ENCODE data around the gene MTRFR.

The MTRFR gene

DNA sequence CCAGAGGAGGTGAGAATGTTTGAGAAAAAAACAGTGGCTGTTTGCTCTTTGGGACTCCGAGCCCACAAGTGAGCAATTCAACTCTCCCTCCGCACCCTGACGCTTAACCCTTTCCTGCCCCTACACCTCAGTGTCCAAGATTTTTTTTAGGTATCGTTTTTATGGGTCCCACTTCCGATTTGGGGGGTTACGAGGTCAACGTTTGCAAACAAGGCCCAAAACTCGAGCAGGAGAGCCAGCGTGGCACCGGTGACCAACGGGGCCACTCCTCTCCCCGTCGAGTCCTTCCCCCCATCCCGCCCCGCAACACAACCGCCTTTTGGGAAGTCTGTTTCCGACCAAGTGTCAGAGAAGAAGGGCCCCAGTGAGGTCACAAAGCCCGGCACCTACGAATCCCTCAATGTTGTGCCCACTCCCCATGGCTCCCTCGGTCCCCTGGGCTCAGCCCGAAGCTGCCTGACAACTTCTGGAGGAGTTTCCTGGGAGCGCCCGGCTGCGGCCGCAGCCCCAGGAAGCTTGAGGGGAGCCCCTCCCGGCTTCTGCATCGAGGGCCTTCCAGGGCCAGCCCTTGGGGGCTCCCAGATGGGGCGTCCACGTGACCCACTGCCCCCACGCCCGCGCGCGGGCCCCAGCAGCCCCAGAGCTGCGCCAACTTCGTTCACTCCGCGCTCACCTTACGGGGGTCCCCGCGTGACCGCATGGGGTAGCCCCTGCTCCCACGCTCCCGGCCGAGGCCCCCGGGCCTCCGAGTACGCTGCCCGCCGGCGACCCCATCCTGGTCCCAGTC, 37.2 kb downstream of the MTRFR start (continued):
- TF ChIP-seq ZNF565 (CRISPR knock-in tag; conservative IDR thresholded peaks at IDR 0.05; ENCODE audit: low read depth), result no peak

DNA sequence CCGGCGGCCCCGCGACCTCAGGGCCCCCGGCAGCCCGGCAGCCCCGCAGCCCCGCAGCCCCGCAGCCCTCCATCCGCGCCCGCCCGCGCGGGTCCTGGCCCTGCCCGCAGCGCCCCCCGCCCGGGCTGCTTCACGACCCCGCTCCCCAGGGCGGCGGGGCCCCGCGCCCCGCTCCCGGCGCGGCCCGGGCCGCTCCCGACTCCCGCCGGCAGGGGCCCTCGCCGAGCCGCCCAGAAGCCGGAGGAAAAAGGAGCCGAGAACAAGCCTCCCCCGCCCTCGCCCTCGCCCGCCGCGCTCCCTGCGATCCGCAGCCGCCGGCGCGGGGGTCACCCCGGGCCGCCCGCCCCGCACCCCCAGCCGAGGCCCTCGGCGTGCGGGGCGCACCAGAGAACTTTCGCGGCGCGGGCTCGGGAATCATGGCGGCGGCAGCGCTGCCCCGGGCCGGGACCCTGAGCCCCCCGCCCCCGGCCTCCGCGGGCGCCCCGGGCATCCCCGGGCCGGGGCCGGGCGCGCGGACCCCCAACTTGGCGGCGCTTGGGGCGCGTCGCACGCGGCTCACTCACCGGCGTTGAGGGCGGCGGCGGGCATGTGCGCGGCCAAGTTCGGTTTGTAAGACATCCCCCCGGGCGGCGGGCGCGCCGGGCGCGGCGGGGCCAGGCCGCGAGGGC, 37.9 kb downstream of the MTRFR start:
- peak; percentile 39 for ATAC-seq
- no peak for TF ChIP-seq CSDC2 (CRISPR knock-in tag; IDR thresholded peaks at IDR 0.05)
- no peak for TF ChIP-seq PPARA (CRISPR knock-in tag; IDR thresholded peaks at IDR 0.05; ENCODE audit: borderline replicate concordance)
- TF ChIP-seq ESRRG (CRISPR knock-in tag; IDR thresholded peaks at IDR 0.05), result no peak
- no peak for TF ChIP-seq SNAI2 (CRISPR knock-in tag; IDR thresholded peaks at IDR 0.05)
- TF ChIP-seq, protein P1, sequence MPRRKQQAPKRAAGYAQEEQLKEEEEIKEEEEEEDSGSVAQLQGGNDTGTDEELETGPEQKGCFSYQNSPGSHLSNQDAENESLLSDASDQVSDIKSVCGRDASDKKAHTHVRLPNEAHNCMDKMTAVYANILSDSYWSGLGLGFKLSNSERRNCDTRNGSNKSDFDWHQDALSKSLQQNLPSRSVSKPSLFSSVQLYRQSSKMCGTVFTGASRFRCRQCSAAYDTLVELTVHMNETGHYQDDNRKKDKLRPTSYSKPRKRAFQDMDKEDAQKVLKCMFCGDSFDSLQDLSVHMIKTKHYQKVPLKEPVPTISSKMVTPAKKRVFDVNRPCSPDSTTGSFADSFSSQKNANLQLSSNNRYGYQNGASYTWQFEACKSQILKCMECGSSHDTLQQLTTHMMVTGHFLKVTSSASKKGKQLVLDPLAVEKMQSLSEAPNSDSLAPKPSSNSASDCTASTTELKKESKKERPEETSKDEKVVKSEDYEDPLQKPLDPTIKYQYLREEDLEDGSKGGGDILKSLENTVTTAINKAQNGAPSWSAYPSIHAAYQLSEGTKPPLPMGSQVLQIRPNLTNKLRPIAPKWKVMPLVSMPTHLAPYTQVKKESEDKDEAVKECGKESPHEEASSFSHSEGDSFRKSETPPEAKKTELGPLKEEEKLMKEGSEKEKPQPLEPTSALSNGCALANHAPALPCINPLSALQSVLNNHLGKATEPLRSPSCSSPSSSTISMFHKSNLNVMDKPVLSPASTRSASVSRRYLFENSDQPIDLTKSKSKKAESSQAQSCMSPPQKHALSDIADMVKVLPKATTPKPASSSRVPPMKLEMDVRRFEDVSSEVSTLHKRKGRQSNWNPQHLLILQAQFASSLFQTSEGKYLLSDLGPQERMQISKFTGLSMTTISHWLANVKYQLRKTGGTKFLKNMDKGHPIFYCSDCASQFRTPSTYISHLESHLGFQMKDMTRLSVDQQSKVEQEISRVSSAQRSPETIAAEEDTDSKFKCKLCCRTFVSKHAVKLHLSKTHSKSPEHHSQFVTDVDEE (CRISPR knock-in tag; IDR thresholded peaks at IDR 0.05), result no peak
- TF ChIP-seq, protein P2, sequence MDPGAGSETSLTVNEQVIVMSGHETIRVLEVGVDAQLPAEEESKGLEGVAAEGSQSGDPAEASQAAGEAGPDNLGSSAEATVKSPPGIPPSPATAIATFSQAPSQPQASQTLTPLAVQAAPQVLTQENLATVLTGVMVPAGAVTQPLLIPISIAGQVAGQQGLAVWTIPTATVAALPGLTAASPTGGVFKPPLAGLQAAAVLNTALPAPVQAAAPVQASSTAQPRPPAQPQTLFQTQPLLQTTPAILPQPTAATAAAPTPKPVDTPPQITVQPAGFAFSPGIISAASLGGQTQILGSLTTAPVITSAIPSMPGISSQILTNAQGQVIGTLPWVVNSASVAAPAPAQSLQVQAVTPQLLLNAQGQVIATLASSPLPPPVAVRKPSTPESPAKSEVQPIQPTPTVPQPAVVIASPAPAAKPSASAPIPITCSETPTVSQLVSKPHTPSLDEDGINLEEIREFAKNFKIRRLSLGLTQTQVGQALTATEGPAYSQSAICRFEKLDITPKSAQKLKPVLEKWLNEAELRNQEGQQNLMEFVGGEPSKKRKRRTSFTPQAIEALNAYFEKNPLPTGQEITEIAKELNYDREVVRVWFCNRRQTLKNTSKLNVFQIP (CRISPR knock-in tag; IDR thresholded peaks at IDR 0.05; ENCODE audit: borderline replicate concordance, low read depth), result no peak

DNA sequence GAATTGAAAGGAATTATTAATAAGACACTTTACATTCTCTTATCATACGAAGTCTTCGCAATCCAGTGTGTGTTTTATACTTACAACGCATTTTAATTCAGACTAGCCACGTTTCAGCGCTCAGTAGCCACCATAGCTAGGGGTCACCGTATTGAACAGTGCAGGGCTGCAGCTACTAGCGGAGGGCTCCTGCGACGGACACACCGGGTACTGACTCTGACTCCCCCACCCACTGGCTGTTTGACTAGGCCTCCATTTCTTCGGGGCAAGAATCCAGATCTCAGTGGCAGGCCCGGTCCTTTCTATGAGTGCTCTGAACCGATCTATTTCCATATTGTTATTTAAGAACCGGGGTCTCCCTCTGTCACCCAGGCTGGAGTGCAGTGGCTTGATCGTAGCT, 39.9 kb downstream of the MTRFR start:
- no peak for ATAC-seq
- no peak for TF ChIP-seq SNAI2 (CRISPR knock-in tag; IDR thresholded peaks at IDR 0.05)
- no peak for TF ChIP-seq TOX (CRISPR knock-in tag; IDR thresholded peaks at IDR 0.05; ENCODE audit: borderline replicate concordance)
- TF ChIP-seq GLIS3 (CRISPR knock-in tag; IDR thresholded peaks at IDR 0.05), result no peak
- no peak for TF ChIP-seq ISL1 (CRISPR knock-in tag; IDR thresholded peaks at IDR 0.05)
- no peak for TF ChIP-seq ESRRG (CRISPR knock-in tag; IDR thresholded peaks at IDR 0.05)
- TF ChIP-seq RARB (CRISPR knock-in tag; IDR thresholded peaks at IDR 0.05), result no peak
- TF ChIP-seq CSDC2 (CRISPR knock-in tag; IDR thresholded peaks at IDR 0.05), result no peak
- TF ChIP-seq, protein P3, sequence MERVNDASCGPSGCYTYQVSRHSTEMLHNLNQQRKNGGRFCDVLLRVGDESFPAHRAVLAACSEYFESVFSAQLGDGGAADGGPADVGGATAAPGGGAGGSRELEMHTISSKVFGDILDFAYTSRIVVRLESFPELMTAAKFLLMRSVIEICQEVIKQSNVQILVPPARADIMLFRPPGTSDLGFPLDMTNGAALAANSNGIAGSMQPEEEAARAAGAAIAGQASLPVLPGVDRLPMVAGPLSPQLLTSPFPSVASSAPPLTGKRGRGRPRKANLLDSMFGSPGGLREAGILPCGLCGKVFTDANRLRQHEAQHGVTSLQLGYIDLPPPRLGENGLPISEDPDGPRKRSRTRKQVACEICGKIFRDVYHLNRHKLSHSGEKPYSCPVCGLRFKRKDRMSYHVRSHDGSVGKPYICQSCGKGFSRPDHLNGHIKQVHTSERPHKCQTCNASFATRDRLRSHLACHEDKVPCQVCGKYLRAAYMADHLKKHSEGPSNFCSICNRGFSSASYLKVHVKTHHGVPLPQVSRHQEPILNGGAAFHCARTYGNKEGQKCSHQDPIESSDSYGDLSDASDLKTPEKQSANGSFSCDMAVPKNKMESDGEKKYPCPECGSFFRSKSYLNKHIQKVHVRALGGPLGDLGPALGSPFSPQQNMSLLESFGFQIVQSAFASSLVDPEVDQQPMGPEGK (CRISPR knock-in tag; IDR thresholded peaks at IDR 0.05; ENCODE audit: borderline replicate concordance), result no peak
- TF ChIP-seq OSR1 (CRISPR knock-in tag; IDR thresholded peaks at IDR 0.05), result no peak
- TF ChIP-seq, protein P2 (CRISPR knock-in tag; IDR thresholded peaks at IDR 0.05; ENCODE audit: borderline replicate concordance, low read depth), result no peak
- TF ChIP-seq ZFP30 (CRISPR knock-in tag; IDR thresholded peaks at IDR 0.05), result no peak
- no peak for TF ChIP-seq TCF4 (CRISPR knock-in tag; IDR thresholded peaks at IDR 0.05; ENCODE audit: borderline replicate concordance)
- TF ChIP-seq, protein P4, sequence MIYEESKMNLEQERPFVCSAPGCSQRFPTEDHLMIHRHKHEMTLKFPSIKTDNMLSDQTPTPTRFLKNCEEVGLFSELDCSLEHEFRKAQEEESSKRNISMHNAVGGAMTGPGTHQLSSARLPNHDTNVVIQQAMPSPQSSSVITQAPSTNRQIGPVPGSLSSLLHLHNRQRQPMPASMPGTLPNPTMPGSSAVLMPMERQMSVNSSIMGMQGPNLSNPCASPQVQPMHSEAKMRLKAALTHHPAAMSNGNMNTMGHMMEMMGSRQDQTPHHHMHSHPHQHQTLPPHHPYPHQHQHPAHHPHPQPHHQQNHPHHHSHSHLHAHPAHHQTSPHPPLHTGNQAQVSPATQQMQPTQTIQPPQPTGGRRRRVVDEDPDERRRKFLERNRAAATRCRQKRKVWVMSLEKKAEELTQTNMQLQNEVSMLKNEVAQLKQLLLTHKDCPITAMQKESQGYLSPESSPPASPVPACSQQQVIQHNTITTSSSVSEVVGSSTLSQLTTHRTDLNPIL (CRISPR knock-in tag; IDR thresholded peaks at IDR 0.05; ENCODE audit: low read depth), result no peak
- TF ChIP-seq, protein P5, sequence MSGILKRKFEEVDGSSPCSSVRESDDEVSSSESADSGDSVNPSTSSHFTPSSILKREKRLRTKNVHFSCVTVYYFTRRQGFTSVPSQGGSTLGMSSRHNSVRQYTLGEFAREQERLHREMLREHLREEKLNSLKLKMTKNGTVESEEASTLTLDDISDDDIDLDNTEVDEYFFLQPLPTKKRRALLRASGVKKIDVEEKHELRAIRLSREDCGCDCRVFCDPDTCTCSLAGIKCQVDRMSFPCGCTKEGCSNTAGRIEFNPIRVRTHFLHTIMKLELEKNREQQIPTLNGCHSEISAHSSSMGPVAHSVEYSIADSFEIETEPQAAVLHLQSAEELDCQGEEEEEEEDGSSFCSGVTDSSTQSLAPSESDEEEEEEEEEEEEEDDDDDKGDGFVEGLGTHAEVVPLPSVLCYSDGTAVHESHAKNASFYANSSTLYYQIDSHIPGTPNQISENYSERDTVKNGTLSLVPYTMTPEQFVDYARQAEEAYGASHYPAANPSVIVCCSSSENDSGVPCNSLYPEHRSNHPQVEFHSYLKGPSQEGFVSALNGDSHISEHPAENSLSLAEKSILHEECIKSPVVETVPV (CRISPR knock-in tag; IDR thresholded peaks at IDR 0.05), result no peak

Measured in SK-N-SH treated with all-trans-retinoic acid at 6 μM for 48 hours (cell line).